MG63 (cell line): Measurements from ENCODE around the gene GNPTAB. TPM values are rescaled to one million over a fixed set of nuclear protein-coding genes. Genes with fewer than 3 reads are reported as not detected.
A peak's percentile ranks its signal among the peaks of the same experiment; 100 is the strongest.

ENCODE experiments used
- DNase-seq: peaks from one replicate; pipeline ENCODE4 v3.0.0-alpha.2; 2020
- H3K27me3 ChIP-seq: fragments of 250-450 bp; sonication (Bioruptor Pico); 2 replicates; pipeline ENCODE4 v1.5.1; 2020; ENCODE audit warnings: mild to moderate bottlenecking, moderate library complexity
- H3K36me3 ChIP-seq: fragments of 250-450 bp; sonication (Bioruptor Pico); 2 replicates; pipeline ENCODE4 v1.5.1; 2020; ENCODE audit warnings: mild to moderate bottlenecking, moderate library complexity
- H3K4me3 ChIP-seq: fragments of 250-450 bp; sonication (Bioruptor Pico); 2 replicates; pipeline ENCODE4 v1.5.1; 2020; ENCODE audit warnings: mild to moderate bottlenecking, moderate library complexity
- H3K9me3 ChIP-seq: fragments of 250-450 bp; sonication (Bioruptor Pico); 2 replicates; pipeline ENCODE4 v1.5.1; 2020; ENCODE audit warnings: mild to moderate bottlenecking, moderate library complexity
- total RNA-seq: library from RNA; depleted of rRNA; stranded (reverse); fragments of >200 nt; shearing (Covaris generic); gene quantifications from 2 replicates; pipeline ENCODE4 v1.2.3, GENCODE V29; 2014; ENCODE audit warnings: low replicate concordance; rRNA removed

Gene GNPTAB
- total RNA-seq, 1 experiment from 2014 or later, result 4.9 TPM

GRCh38 chr12:101703487-101703886 is 127.3 kb downstream of the GNPTAB start:
- DNase-seq, result no peak
- peaks cover 3% of the 10 kb centered on the region; the same call in 1 of the 2 replicates for H3K9me3 ChIP-seq
- H3K4me3 ChIP-seq, result no peak overlapping the region
- no peaks in the 10 kb centered on the region for H3K27me3 ChIP-seq
- H3K36me3 ChIP-seq, result no peaks in the 10 kb centered on the region; the same call in 1 of the 2 replicates

GRCh38 chr12:101700299-101700820 is 130.4 kb downstream of the GNPTAB start:
- no peak for DNase-seq
- Histone ChIP-seq H3K27me3 (no peaks in the 10 kb centered on the region), H3K9me3 (no peaks in the 10 kb centered on the region), H3K36me3 (no peaks in the 10 kb centered on the region; the same call in 1 of the 2 replicates), H3K4me3 (no peak overlapping the region)

- Histone ChIP-seq H3K36me3 (no peaks in the 10 kb centered on the region; the same call in 1 of the 2 replicates), H3K4me3 (peak overlapping the region; percentile 82), H3K27me3 (no peaks in the 10 kb centered on the region), H3K9me3 (no peaks in the 10 kb centered on the region)
- DNase-seq, result peak; percentile 5
Observed at GRCh38 chr12:101698800-101699347, 131.9 kb downstream of the GNPTAB start.

GRCh38 chr12:101697930-101698799 is 132.6 kb downstream of the GNPTAB start:
- Histone ChIP-seq H3K4me3 (peak overlapping the region; percentile 82), H3K36me3 (no peaks in the 10 kb centered on the region; the same call in 1 of the 2 replicates), H3K27me3 (no peaks in the 10 kb centered on the region), H3K9me3 (no peaks in the 10 kb centered on the region)
- DNase-seq, result peak; percentile 51

- Histone ChIP-seq H3K4me3 (peak within 1 kb of the TSS; percentile 82), H3K9me3 (no peaks in the 10 kb centered on the region), H3K27me3 (no peaks in the 10 kb centered on the region), H3K36me3 (no peaks in the 10 kb centered on the region; the same call in 1 of the 2 replicates)
- DNase-seq, result peak; percentile 68
Observed at GRCh38 chr12:101697197-101697929, 133.4 kb downstream of the GNPTAB start, which contains the start of gene CHPT1. CHPT1 (plus strand) TSS chr12:101697640; CDS start chr12:101697862, 222 bp downstream.

GRCh38 chr12:101696251-101697196 is 134.2 kb downstream of the GNPTAB start:
- no peaks in the 10 kb centered on the region; the same call in 1 of the 2 replicates for H3K36me3 ChIP-seq
- no peaks in the 10 kb centered on the region for H3K27me3 ChIP-seq
- H3K4me3 ChIP-seq, result peak overlapping the region; percentile 82
- peak; percentile 0 for DNase-seq
- no peaks in the 10 kb centered on the region for H3K9me3 ChIP-seq

GRCh38 chr12:101695706-101696105 is 135.1 kb downstream of the GNPTAB start:
- no peaks in the 10 kb centered on the region for H3K27me3 ChIP-seq
- DNase-seq, result no peak
- no peaks in the 10 kb centered on the region for H3K9me3 ChIP-seq
- H3K36me3 ChIP-seq, result no peaks in the 10 kb centered on the region
- H3K4me3 ChIP-seq, result no peak overlapping the region

Other genes starting within 250 kb of the GNPTAB start
- gene MYBPC1, start 236.0 kb downstream of the GNPTAB start, total RNA-seq, result not detected in 2 replicates
- gene CHPT1, start 133.3 kb downstream of the GNPTAB start, total RNA-seq, result 41.4 and 48.8 TPM in 2 replicates
- gene SYCP3, start 91.5 kb downstream of the GNPTAB start, total RNA-seq, result not detected in 2 replicates
- 8.1 and 8.8 TPM in 2 replicates for gene DRAM1, start 46.6 kb upstream of the GNPTAB start, total RNA-seq
- gene WASHC3, start 231.0 kb upstream of the GNPTAB start, total RNA-seq, result 42.6 and 46.2 TPM in 2 replicates